PC-9 (cell line): Measurements from ENCODE around the gene SLC22A12.

Experiments used
- EZH2 ChIP-seq: fragments of 200-600 bp; sonication (generic); IDR thresholded peaks from 2 replicates; pipeline ENCODE4 v1.8.0; 2017; ENCODE audit warnings: antibody characterized with exemption, low read depth
- TF ChIP-seq, protein P1 (sequence below): fragments of 200-600 bp; sonication (generic); conservative IDR thresholded peaks from 2 replicates; pipeline ENCODE4 v1.6.1; 2017; ENCODE audit warnings: mixed run types, antibody characterized with exemption, mild to moderate bottlenecking, moderate library complexity

DNA sequence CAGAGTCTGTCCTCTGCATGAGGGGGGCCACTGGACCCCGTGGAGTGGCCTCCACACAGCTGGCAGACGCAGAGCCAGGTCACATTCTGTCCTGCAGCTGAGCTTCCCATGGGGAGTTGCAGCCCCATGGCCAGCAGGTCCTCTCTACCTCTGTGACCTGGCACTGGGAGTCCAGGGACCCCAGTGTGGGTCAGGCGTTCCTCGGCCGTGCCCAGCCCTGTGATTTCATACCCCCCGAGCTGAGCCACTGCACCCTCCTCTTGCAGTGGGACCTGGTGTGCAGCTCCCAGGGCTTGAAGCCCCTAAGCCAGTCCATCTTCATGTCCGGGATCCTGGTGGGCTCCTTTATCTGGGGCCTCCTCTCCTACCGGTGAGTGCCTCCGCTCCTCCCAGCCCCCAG lies 32.2 kb upstream of the SLC22A12 start:
- TF ChIP-seq, protein P1, sequence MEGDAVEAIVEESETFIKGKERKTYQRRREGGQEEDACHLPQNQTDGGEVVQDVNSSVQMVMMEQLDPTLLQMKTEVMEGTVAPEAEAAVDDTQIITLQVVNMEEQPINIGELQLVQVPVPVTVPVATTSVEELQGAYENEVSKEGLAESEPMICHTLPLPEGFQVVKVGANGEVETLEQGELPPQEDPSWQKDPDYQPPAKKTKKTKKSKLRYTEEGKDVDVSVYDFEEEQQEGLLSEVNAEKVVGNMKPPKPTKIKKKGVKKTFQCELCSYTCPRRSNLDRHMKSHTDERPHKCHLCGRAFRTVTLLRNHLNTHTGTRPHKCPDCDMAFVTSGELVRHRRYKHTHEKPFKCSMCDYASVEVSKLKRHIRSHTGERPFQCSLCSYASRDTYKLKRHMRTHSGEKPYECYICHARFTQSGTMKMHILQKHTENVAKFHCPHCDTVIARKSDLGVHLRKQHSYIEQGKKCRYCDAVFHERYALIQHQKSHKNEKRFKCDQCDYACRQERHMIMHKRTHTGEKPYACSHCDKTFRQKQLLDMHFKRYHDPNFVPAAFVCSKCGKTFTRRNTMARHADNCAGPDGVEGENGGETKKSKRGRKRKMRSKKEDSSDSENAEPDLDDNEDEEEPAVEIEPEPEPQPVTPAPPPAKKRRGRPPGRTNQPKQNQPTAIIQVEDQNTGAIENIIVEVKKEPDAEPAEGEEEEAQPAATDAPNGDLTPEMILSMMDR: no peak
- no peak for TF ChIP-seq EZH2
